AG10803 (cell line): ENCODE data around the gene ZSCAN21.

Experiments
- DNase-seq: peaks from one replicate; pipeline ENCODE4 v3.0.0; 2010; ENCODE audit warnings: low read depth
- H3K4me3 ChIP-seq: 2 replicates; pipeline ENCODE4 v1.5.1; 2011; ENCODE audit warnings: mild to moderate bottlenecking, low read length, control low read depth
- TF ChIP-seq, protein P1 (sequence below): conservative IDR thresholded peaks from 2 replicates; pipeline ENCODE4 v1.5.1; 2011; ENCODE audit warnings: mild to moderate bottlenecking, low read length, control low read depth, inconsistent platforms

Gene ZSCAN21

DNA sequence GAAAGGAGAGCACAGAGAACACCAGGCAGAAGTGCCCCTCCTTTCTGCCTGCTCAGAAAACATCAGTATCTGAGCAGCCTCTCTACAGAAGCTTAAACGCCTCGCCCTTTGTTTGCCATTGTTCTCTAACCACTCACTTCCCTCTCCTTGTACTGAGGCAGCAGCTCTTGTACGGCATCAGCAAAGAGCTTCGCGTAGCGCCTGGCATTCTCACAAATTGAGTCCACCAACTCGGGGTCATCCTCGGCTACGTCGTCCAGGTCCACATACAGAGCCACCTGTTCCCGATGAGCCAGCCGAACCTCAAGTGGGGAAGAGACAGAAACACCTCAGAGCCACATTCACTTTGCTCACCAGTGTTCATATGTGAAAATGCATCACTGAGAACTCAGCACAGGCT lies 49.9 kb downstream of the ZSCAN21 start:
- TF ChIP-seq, protein P1, sequence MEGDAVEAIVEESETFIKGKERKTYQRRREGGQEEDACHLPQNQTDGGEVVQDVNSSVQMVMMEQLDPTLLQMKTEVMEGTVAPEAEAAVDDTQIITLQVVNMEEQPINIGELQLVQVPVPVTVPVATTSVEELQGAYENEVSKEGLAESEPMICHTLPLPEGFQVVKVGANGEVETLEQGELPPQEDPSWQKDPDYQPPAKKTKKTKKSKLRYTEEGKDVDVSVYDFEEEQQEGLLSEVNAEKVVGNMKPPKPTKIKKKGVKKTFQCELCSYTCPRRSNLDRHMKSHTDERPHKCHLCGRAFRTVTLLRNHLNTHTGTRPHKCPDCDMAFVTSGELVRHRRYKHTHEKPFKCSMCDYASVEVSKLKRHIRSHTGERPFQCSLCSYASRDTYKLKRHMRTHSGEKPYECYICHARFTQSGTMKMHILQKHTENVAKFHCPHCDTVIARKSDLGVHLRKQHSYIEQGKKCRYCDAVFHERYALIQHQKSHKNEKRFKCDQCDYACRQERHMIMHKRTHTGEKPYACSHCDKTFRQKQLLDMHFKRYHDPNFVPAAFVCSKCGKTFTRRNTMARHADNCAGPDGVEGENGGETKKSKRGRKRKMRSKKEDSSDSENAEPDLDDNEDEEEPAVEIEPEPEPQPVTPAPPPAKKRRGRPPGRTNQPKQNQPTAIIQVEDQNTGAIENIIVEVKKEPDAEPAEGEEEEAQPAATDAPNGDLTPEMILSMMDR, result no peak
- peak overlapping the region; percentile 85 for H3K4me3 ChIP-seq
- no peak for DNase-seq

DNA sequence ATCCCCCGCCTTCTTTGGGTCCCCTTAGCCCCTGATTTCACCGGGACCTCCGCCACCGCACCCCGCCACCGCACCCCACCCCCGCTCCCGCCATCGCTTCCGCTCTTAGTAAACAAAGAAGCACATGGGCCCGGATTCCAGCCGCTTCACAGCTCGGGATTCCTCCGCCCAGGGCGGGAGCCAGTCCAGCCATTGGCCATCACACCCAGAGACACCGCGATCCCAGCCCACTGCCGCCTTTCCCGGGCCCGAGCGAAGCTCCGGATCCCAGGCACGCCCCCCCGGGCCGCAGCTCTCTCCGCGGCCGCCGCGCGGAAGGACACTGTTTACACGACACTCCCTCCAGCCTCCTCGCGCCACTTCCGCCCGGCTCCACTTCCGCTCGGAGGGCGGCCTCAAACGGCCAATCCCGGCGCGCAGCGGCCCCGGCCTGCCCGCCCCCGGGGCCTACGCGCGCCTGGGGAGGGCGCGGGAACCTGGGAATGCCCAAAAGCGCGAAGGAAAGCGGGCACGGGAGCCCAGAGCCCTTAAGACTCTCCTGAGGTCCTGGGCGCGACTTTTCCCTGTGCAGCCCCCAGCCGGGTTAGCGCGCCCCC lies 50.9 kb downstream of the ZSCAN21 start:
- TF ChIP-seq, protein P1, result no peak

DNA sequence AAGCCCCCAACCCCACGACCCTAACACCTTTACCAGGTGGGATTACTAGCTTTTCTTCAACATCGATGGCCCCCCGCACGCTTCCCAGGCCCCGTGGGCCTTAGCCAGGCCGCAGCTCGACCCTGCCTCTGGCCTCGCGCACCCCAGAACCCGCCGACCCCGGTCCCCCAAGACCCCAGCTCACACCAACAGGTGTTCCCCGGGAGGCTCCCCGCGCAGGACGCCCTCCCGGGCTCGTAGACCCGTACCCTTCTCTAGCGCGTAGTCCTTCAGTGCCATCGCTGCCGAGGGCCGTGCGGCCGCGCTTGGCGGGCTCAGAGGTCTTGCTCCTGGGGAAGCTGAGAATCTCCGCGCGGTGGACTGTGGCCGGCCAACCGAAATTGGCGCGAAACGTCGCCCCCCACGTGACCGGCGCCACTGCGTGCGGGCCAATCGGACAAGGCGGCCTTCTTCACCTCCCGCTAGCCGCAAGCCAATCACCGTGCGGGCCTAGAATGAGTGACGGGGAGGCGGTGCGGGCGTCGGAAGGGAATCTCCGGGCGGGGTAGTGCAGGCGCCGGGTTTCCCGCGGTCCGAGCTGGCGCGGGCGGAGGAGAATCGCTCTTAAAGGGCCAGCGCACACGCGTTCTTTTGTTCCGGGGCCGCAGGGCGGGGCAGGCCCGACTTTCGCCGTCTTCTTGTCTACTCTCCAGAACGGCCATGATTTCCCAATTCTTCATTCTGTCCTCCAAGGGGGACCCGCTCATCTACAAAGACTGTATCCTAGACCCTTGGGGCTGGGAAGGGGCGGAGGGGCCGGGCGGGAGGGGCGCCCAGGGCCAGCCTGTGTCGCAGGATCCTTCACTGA lies 51.7 kb downstream of the ZSCAN21 start, which contains the start of the genes AP4M1 and MCM7:
TSS of gene AP4M1 (plus strand) at position 628 of the 847 bp plus-strand sequence. CDS start at position 700, 72 bp downstream.
TSS of gene MCM7 (minus strand) at position 382 of the 847 bp plus-strand sequence. CDS start at position 279, 103 bp downstream.
- peak; percentile 99 for DNase-seq
- TF ChIP-seq, protein P1, result no peak
- H3K4me3 ChIP-seq, result peak within 1 kb of the TSS; percentile 85

More for the DNA sequence above, 50.9 kb downstream of the ZSCAN21 start:
- peak overlapping the region; percentile 85 for H3K4me3 ChIP-seq
- DNase-seq, result peak; percentile 100

DNA sequence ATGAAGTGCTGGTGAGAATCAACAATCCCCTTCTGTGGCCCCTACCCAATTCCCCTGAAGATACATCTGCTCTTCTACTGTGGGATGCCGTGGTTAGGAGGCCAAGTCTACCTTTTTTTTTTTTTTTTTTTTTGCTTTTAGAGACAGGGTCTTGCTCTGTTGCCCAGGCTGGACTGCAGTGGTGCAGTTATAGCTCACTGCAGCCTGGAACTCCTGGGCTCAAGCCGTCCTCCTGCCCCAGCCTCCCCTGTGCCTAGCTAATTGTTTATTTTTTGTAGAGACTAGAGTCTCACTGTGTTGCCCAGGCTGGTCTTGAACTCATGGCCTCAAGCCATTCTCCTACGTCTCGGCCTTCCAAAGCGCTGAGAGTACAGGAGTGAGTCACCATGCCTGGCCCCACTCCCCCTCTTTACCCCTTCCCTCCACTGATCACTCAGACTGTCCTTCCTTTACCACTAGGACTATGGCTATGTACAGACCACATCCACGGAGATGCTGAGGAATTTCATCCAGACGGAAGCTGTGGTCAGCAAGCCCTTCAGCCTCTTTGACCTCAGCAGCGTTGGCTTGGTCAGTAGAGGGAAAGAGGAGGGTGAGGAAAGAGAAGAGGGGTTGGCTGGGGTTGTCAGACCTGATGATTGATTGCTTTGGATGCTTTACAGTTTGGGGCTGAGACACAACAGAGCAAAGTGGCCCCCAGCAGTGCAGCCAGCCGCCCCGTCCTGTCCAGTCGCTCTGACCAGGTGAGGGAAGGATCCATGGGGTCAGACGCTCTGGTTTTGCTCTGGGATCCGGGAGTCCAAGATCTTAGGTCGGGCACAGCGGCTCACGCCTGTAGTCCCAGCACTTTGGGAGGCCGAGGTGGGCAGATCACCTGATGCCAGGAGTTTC lies 53.6 kb downstream of the ZSCAN21 start:
- peak; percentile 70 for DNase-seq
- TF ChIP-seq, protein P1, result no peak
- no peak overlapping the region for H3K4me3 ChIP-seq

DNA sequence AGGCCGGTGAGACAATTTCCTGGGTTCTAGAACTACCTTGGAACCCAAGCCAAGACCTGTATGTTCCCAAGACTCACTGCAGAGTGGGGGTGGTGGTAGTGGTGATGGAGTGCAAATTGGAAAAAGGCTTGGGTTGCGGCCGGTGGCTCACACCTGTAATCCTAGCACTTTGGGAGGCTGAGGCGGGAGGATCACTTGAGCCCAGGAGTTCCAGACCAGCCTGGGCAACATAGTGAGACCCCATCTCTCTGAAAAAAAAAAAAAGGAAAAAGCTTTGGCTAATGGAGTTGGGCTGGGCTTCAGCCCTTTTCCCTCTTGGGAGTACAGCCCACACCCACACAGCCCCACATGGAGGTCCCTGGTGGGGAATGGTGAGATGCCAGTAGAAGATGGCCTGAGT lies 56.0 kb downstream of the ZSCAN21 start:
- no peak overlapping the region for H3K4me3 ChIP-seq
- no peak for DNase-seq
- TF ChIP-seq, protein P1, result no peak

DNA sequence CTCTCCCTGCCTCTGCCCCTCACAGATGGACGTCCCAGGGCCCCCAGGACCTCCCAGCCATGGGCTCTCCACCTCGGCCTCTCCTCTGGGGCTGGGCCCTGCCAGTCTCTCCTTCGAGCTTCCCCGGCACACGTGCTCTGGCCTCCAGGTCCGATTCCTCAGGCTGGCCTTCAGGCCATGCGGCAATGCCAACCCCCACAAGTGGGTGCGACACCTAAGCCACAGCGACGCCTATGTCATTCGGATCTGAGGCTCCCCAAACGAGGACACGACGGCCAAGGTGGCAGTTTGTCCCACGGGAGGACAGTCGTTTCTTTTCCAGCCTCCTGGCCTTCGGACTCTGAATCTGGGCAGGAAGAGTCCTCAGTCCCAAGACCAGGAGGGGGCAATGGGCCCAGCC lies 57.1 kb downstream of the ZSCAN21 start:
- TF ChIP-seq, protein P1, result no peak
- DNase-seq, result no peak
- no peak overlapping the region for H3K4me3 ChIP-seq
